HepG2 (cell line): Measurements from ENCODE around the gene EEF1A2. TPM values are rescaled to one million over a fixed set of nuclear protein-coding genes. Genes with fewer than 3 reads are reported as not detected.
A peak's percentile ranks its signal among the peaks of the same experiment; 100 is the strongest.
"Not testable (repeated sequence)": the region's sequence is repeated elsewhere in the genome, so short reads cannot be mapped to it uniquely, and the experiment has no call there.

Experiments
- ATAC-seq: fragments of 200-7000 bp; cut with Tn5 transposase; 3 replicates; pipeline ENCODE4 v1.9.1; 2020; ENCODE audit warnings: mild to moderate bottlenecking, moderate library complexity
- BruUV-seq: library from RNA; stranded (reverse); fragments of 400-500 nt; replicated peaks from 2 replicates; lab custom pipeline; 2021; lab: Mats Ljungman, UMichigan
- CTCF ChIA-PET: fragments of 300-600 bp; formaldehyde crosslinking; extraction: SDS; loops from one replicate; lab custom pipeline; 2021; ENCODE audit warnings: low total read pairs, inconsistent platforms, low intra/inter-chr PET ratio; lab: Yijun Ruan, JAX
- POLR2A ChIA-PET: fragments of 350-600 bp; sonication (Branson Sonifier 250); formaldehyde crosslinking; loops from one replicate; lab custom pipeline; 2020; ENCODE audit warnings: antibody characterized with exemption, inconsistent platforms; lab: Yijun Ruan, JAX
- DNase-seq: peaks from one replicate; pipeline ENCODE4 v3.0.0-alpha.2; 2015; ENCODE audit warnings: low spot score
- FAIRE-seq: peaks from 3 replicates; lab custom pipeline; 2011; peaks lifted over from hg19 to GRCh38; lab: Jason Lieb, UNC
- H2AFZ ChIP-seq: one replicate; pipeline ENCODE4 v1.6.1; 2011; ENCODE audit warnings: low read length, inconsistent platforms
- H3K27ac ChIP-seq: fragments of 300-600 bp; 3 replicates; pipeline ENCODE4 v1.8.0; 2011; ENCODE audit warnings: mixed run types, mild to moderate bottlenecking, mixed read lengths, low read length, inconsistent platforms; ENCODE audit not compliant: insufficient read depth; ENCODE audit errors: extremely low read length
- H3K27me3 ChIP-seq, 2 experiments: fragments of 200-600 bp in 1 of 2; 2 replicates in 1 of 2; 3 replicates in 1 of 2; pipeline versions ENCODE4 v1.6.0 to v1.8.0; 2011; ENCODE audit warnings: low read length in 2 of 2, mild to moderate bottlenecking in 2 of 2, moderate library complexity in 2 of 2, inconsistent platforms in 1 of 2; ENCODE audit not compliant: insufficient read depth in 2 of 2, control insufficient read depth in 1 of 2
- H3K36me3 ChIP-seq, 2 experiments: fragments of 200-600 bp in 1 of 2; replicated peaks in 1 of 2; 2 replicates in 1 of 2; 3 replicates in 1 of 2; pipeline versions ENCODE4 v1.5.1 to v1.8.0; 2011; ENCODE audit warnings: low read length in 2 of 2, inconsistent platforms in 1 of 2; ENCODE audit not compliant: insufficient read depth in 2 of 2, control insufficient read depth in 1 of 2
- H3K4me1 ChIP-seq: 2 replicates; pipeline ENCODE4 v1.5.1; 2012; ENCODE audit warnings: low read length, inconsistent platforms; ENCODE audit not compliant: insufficient read depth
- H3K4me2 ChIP-seq: 2 replicates; pipeline ENCODE4 v1.6.0; 2011; ENCODE audit warnings: low read depth, low read length, inconsistent platforms
- H3K4me3 ChIP-seq, 3 experiments: fragments of 200-600 bp in 1 of 3; sonication (generic), shearing (Covaris generic) in 1 of 3; replicated peaks in 1 of 3; 2 replicates each; pipeline ENCODE4 v1.5.1; 2011 to 2016; ENCODE audit warnings: low read length in 3 of 3, inconsistent platforms in 2 of 3, low read depth in 2 of 3, mild to moderate bottlenecking in 2 of 3, control low read depth in 1 of 3, mixed read lengths in 1 of 3; ENCODE audit not compliant: insufficient read depth in 1 of 3
- H3K79me2 ChIP-seq: one replicate; pipeline ENCODE4 v1.6.1; 2011; ENCODE audit warnings: low read length, inconsistent platforms; ENCODE audit not compliant: insufficient read depth
- H3K9ac ChIP-seq: 2 replicates; pipeline ENCODE4 v1.6.0; 2011; ENCODE audit warnings: mild to moderate bottlenecking, low read depth, low read length, inconsistent platforms; ENCODE audit not compliant: insufficient read depth
- H3K9me3 ChIP-seq: 2 replicates; pipeline ENCODE4 v1.5.1; 2012; ENCODE audit warnings: mild to moderate bottlenecking, low read length
- H4K20me1 ChIP-seq: 2 replicates; pipeline ENCODE4 v1.6.0; 2011; ENCODE audit warnings: inconsistent platforms, mild to moderate bottlenecking, low read length, moderate library complexity; ENCODE audit not compliant: insufficient read depth
- BORCS8-MEF2B ChIP-seq: sonication (generic); formaldehyde crosslinking; IDR thresholded peaks from 2 replicates; pipeline ENCODE4 v1.8.0; 2022; ENCODE audit warnings: mild to moderate bottlenecking, missing genetic modification reagents
- CHD2 ChIP-seq: IDR thresholded peaks from 2 replicates; pipeline ENCODE4 v1.6.1; 2011; ENCODE audit warnings: low read depth, low read length, improper control_type of control experiment
- MAFF ChIP-seq: IDR thresholded peaks from 2 replicates; pipeline ENCODE4 v1.6.1; 2011; ENCODE audit warnings: low read depth, low read length, improper control_type of control experiment
- MTF1 ChIP-seq: sonication (generic); formaldehyde crosslinking; IDR thresholded peaks from 2 replicates; pipeline ENCODE4 v1.5.0; 2020; ENCODE audit warnings: missing genetic modification reagents
- MTF2 ChIP-seq: sonication (generic); formaldehyde crosslinking; IDR thresholded peaks from 2 replicates; pipeline ENCODE4 v1.5.0; 2020; ENCODE audit warnings: missing genetic modification reagents, borderline replicate concordance
- NBN ChIP-seq: fragments of 450-650 bp; conservative IDR thresholded peaks from 2 replicates; pipeline ENCODE4 v1.6.1; 2017
- RNF2 ChIP-seq: fragments of 450-650 bp; conservative IDR thresholded peaks from 2 replicates; pipeline ENCODE4 v1.6.1; 2016; ENCODE audit warnings: low read depth
- SMC3 ChIP-seq: IDR thresholded peaks from 2 replicates; pipeline ENCODE4 v1.6.1; 2011; ENCODE audit warnings: low read length, improper control_type of control experiment
- ZBTB7A ChIP-seq: sonication (generic); formaldehyde crosslinking; IDR thresholded peaks from 2 replicates; pipeline ENCODE4 v1.8.0; 2022; ENCODE audit warnings: mild to moderate bottlenecking, missing genetic modification reagents
- ZNF543 ChIP-seq: sonication (generic); formaldehyde crosslinking; IDR thresholded peaks from 2 replicates; pipeline ENCODE4 v1.4.0; 2020; ENCODE audit warnings: mild to moderate bottlenecking, missing genetic modification reagents
- ZNF7 ChIP-seq: IDR thresholded peaks from 2 replicates; pipeline ENCODE4 v1.6.1; 2016; ENCODE audit warnings: missing biosample characterization, missing genetic modification reagents
- ZNF883 ChIP-seq: sonication (generic); formaldehyde crosslinking; IDR thresholded peaks from 2 replicates; pipeline ENCODE4 v1.5.1; 2020; ENCODE audit warnings: mild to moderate bottlenecking, missing genetic modification reagents; ENCODE audit errors: not compliant biosample characterization
- WGBS: methylation state at CpG from one replicate; pipeline ENCODE4 v1.1.6; 2017; ENCODE audit warnings: low lambda C conversion rate; 5-methylcytosine and 5-hydroxymethylcytosine counted together
- in situ Hi-C: cut with HindIII; loops from 2 replicates; pipeline ENCODE4 v1.10.0; 2017; ENCODE audit warnings: low pct_unique_long_range_greater_than_20kb; ENCODE audit not compliant: extremely low pct_ligation_motif_present
- intact Hi-C: fragments of 100-400 bp; cut with micrococcal nuclease; formaldehyde crosslinking; loops from one replicate; pipeline ENCODE4 v1.10.0; 2022; ENCODE audit not compliant: unreplicated experiment
- polyA plus RNA-seq, 8 experiments: library from polyadenylated mRNA; depleted of rRNA in 3 of 8; stranded (reverse) in 7 of 8; unstranded in 1 of 8; fragments of >200 nt; fragmentation: Illumina TruSeq in 4 of 8; extraction: Trizol in 4 of 8; gene quantifications; 2 replicates each; pipeline versions ENCODE4 v1.2.1 to v1.2.3, GENCODE V29; 2011 to 2016; ENCODE audit warnings: low read depth in 4 of 8, missing spikeins in 1 of 8, mixed read lengths in 1 of 8; ENCODE audit not compliant: insufficient read depth in 1 of 8
- total RNA-seq, 5 experiments: library from RNA; depleted of rRNA; stranded (reverse); fragments of >200 nt; fragmentation: Illumina TruSeq; extraction: Trizol; gene quantifications; 2 replicates each; pipeline ENCODE4 v1.2.3, GENCODE V29; 2016; ENCODE audit warnings: low read depth in 1 of 5
- TF ChIP-seq, protein P1 (sequence below): sonication (generic); formaldehyde crosslinking; IDR thresholded peaks from 2 replicates; pipeline ENCODE4 v1.5.0; 2020; ENCODE audit warnings: missing genetic modification reagents
- TF ChIP-seq, protein P2 (sequence below): sonication (generic); formaldehyde crosslinking; IDR thresholded peaks from 2 replicates; pipeline ENCODE4 v1.5.1; 2020; ENCODE audit warnings: mild to moderate bottlenecking, missing genetic modification reagents, moderate library complexity

The EEF1A2 gene
- total and polyA plus RNA-seq, 2 of the 13 experiments (the other 11 are each of a cell fraction or from before 2014, with no cell fraction given), result 0.44 to 0.87 TPM

DNA sequence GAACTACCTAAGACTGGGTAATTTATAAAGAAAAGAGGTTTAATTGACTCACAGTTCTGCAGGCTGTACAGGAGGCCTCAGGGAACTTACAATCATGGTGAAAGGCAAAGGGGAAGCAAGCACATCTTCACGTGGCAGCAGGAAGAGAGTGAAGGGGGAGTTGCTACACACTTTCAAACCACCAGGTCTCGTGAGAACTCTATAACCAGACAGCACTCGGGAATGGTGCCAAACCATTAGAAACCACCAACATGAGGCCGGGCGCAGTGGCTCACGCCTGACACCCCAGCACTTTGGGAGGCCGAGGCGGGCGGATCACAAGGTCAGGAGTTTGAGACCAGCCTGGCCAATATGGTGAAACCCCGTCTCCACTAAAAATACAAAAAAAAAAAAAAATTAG lies 15.6 kb upstream of the EEF1A2 start:
- TF ChIP-seq CHD2, result peak; percentile 62; the same call in 1 of the 2 replicates

DNA sequence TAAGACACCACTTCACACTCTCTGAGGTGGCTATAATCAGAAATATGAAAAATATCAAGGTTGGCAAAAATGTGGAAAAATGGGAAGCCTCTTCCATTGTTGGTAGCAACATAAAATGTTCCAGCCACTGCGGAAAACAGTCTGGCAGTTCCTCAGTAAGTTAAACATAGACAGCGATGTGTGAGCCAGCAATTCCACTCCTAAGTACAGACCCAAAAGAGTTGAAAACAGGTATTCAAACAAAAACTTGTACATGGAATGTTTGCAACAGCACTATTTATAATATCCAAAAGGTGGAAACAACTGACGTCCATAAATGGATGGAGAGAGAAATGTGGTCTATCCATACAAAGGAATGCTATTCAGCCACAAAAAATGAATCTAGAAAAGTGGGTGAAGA lies 14.3 kb upstream of the EEF1A2 start:
- POLR2A ChIA-PET, result no interaction called here
- CTCF ChIA-PET, result no interaction called here
- BruUV-seq, result no TSS peak
- FAIRE-seq (no peak), ATAC-seq (no peak), DNase-seq (no peak)
- Histone ChIP-seq H4K20me1 (no peaks in the 10 kb centered on the region), H3K9me3 (no peaks in the 10 kb centered on the region), H3K9ac (no peak overlapping the region), H3K4me1 (no peaks in the 10 kb centered on the region), H3K36me3 (no peaks in the 10 kb centered on the region), H3K27me3 (peaks cover 13 to 79% of the 10 kb centered on the region in 2 experiments), H2AFZ (no peak overlapping the region), H3K4me3 (no peak overlapping the region), H3K4me2 (no peak overlapping the region), H3K79me2 (no peaks in the 10 kb centered on the region), H3K27ac (no peak overlapping the region)
- 59% methylated on average over 3 of the region's 3 CpGs for WGBS
- intact Hi-C loops, result no loop called here
- TF ChIP-seq SMC3 (no peak), NBN (no peak), ZNF7 (no peak), ZBTB7A (CRISPR knock-in tag) (no peak), RNF2 (no peak), ZNF543 (no peak), MAFF (no peak), ZNF883 (CRISPR knock-in tag) (no peak), MTF2 (CRISPR knock-in tag) (no peak), MTF1 (CRISPR knock-in tag) (no peak), BORCS8-MEF2B (CRISPR knock-in tag) (no peak)
- TF ChIP-seq, protein P1, sequence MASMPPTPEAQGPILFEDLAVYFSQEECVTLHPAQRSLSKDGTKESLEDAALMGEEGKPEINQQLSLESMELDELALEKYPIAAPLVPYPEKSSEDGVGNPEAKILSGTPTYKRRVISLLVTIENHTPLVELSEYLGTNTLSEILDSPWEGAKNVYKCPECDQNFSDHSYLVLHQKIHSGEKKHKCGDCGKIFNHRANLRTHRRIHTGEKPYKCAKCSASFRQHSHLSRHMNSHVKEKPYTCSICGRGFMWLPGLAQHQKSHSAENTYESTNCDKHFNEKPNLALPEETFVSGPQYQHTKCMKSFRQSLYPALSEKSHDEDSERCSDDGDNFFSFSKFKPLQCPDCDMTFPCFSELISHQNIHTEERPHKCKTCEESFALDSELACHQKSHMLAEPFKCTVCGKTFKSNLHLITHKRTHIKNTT (CRISPR knock-in tag), result no peak
- TF ChIP-seq, protein P2, sequence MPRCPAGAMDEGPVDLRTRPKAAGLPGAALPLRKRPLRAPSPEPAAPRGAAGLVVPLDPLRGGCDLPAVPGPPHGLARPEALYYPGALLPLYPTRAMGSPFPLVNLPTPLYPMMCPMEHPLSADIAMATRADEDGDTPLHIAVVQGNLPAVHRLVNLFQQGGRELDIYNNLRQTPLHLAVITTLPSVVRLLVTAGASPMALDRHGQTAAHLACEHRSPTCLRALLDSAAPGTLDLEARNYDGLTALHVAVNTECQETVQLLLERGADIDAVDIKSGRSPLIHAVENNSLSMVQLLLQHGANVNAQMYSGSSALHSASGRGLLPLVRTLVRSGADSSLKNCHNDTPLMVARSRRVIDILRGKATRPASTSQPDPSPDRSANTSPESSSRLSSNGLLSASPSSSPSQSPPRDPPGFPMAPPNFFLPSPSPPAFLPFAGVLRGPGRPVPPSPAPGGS (CRISPR knock-in tag), result no peak
- in situ Hi-C loops, result no loop called here

More for the DNA sequence above, 15.6 kb upstream of the EEF1A2 start:
- H3K9me3 ChIP-seq, intact Hi-C loops, BruUV-seq, ATAC-seq, H3K36me3 ChIP-seq, H3K27ac ChIP-seq, DNase-seq, H3K4me1 ChIP-seq, H2AFZ ChIP-seq, H3K9ac ChIP-seq, POLR2A ChIA-PET, H4K20me1 ChIP-seq, in situ Hi-C loops, H3K4me2 ChIP-seq, FAIRE-seq, CTCF ChIA-PET, H3K79me2 ChIP-seq, H3K4me3 ChIP-seq: not testable (repeated sequence)
- H3K27me3 ChIP-seq, result peaks cover 21 to 82% of the 10 kb centered on the region in 2 experiments
- WGBS, result 22% methylated on average over 10 of the region's 10 CpGs
